B cell (primary cell): ENCODE results near the gene SLA2. TPM values are rescaled to one million over a fixed set of nuclear protein-coding genes. Genes with fewer than 3 reads are reported as not detected.
A peak's percentile ranks its signal among the peaks of the same experiment; 100 is the strongest.

Experiments used
- ATAC-seq: fragments of 200-7000 bp; cut with Tn5 transposase; one replicate; pipeline ENCODE4 v1.10.0; 2021; ENCODE audit warnings: low read depth, mild to moderate bottlenecking, moderate number of reproducible peaks, moderate library complexity
- CTCF ChIA-PET: fragments of 350-600 bp; sonication (Branson Sonifier 250); formaldehyde crosslinking; loops from one replicate; lab custom pipeline; 2021; ENCODE audit warnings: antibody characterized with exemption, inconsistent platforms; lab: Charles Lee
- POLR2A ChIA-PET: fragments of 350-600 bp; sonication (Branson Sonifier 250); formaldehyde crosslinking; loops from one replicate; lab custom pipeline; 2021; ENCODE audit warnings: antibody characterized with exemption; lab: Charles Lee
- DNase-seq: peaks from one replicate; pipeline ENCODE4 v3.0.0; 2013
- H2AFZ ChIP-seq: 2 replicates; pipeline ENCODE4 v1.6.1; 2012; ENCODE audit warnings: mild to moderate bottlenecking, low read depth, low read length; ENCODE audit not compliant: insufficient read depth, poor library complexity, severe bottlenecking
- H3K27ac ChIP-seq, 2 donors: 1 replicate in 1 of 2; 2 replicates in 1 of 2; pipeline ENCODE4 v1.5.1; 2012 to 2013; ENCODE audit warnings: low read length in 2 of 2, mild to moderate bottlenecking in 2 of 2, moderate library complexity in 1 of 2
- H3K27me3 ChIP-seq, 4 experiments: fragments of 200-600 bp in 1 of 4; sonication (generic) in 1 of 4; replicated peaks in 1 of 4; 1 replicate in 2 of 4; 2 replicates in 2 of 4; pipeline versions ENCODE4 v1.6.1 to v1.7.0; 2013 to 2016; ENCODE audit warnings: low read length in 3 of 4, mild to moderate bottlenecking in 2 of 4, mixed read lengths in 1 of 4, moderate library complexity in 1 of 4; ENCODE audit not compliant: insufficient read depth in 4 of 4, control insufficient read depth in 3 of 4; ENCODE audit errors: control extremely low read depth in 1 of 4
- H3K36me3 ChIP-seq, 2 experiments: replicated peaks in 1 of 2; 1 replicate in 1 of 2; 2 replicates in 1 of 2; pipeline versions ENCODE4 v1.6.1 to v1.7.1; 2013; ENCODE audit warnings: low read length in 1 of 2; ENCODE audit not compliant: insufficient read depth in 2 of 2, control insufficient read depth in 1 of 2; ENCODE audit errors: control extremely low read depth in 1 of 2, extremely low read depth in 1 of 2
- H3K4me1 ChIP-seq, 2 donors: fragments of 200-600 bp in 1 of 2; sonication (generic) in 1 of 2; 1 replicate in 1 of 2; 2 replicates in 1 of 2; pipeline versions ENCODE4 v1.5.1 to v1.6.1; 2013 to 2017; ENCODE audit warnings: low read length in 2 of 2; ENCODE audit not compliant: control insufficient read depth in 2 of 2, insufficient read depth in 2 of 2
- H3K4me2 ChIP-seq: replicated peaks from 2 replicates; pipeline ENCODE3; 2012; ENCODE audit warnings: mild to moderate bottlenecking, low read depth, low read length; ENCODE audit not compliant: poor library complexity, severe bottlenecking
- H3K4me3 ChIP-seq, 5 experiments: fragments of 200-600 bp in 1 of 5; sonication (generic) in 1 of 5; 1 replicate in 3 of 5; 2 replicates in 2 of 5; pipeline versions ENCODE4 v1.5.1 to v1.7.0; 2011 to 2016; ENCODE audit warnings: low read length in 4 of 5, mild to moderate bottlenecking in 4 of 5, low read depth in 2 of 5, control low read depth in 1 of 5, moderate library complexity in 1 of 5; ENCODE audit not compliant: insufficient read depth in 1 of 5; ENCODE audit errors: control extremely low read depth in 1 of 5, extremely low read depth in 1 of 5
- H3K79me2 ChIP-seq: fragments of 200-600 bp; sonication (generic); one replicate; pipeline ENCODE4 v1.6.0; 2016; ENCODE audit warnings: low read length; ENCODE audit not compliant: control insufficient read depth, insufficient read depth
- H3K9ac ChIP-seq: fragments of 200-600 bp; sonication (generic); 2 replicates; pipeline ENCODE4 v1.6.1; 2017; ENCODE audit warnings: mild to moderate bottlenecking, low read length, moderate library complexity
- H3K9me3 ChIP-seq, 3 donors: one replicate each; pipeline versions ENCODE4 v1.6.1 to v1.7.1; 2013; ENCODE audit warnings: low read length in 2 of 3; ENCODE audit not compliant: control insufficient read depth in 2 of 3, insufficient read depth in 1 of 3; ENCODE audit errors: control extremely low read depth in 1 of 3
- H4K20me1 ChIP-seq: 2 replicates; pipeline ENCODE4 v1.6.0; 2012; ENCODE audit warnings: mild to moderate bottlenecking, low read length; ENCODE audit not compliant: insufficient read depth, control insufficient read depth, poor library complexity, severe bottlenecking
- H3K27ac Mint-ChIP-seq: one replicate; pipeline ENCODE4 v1.8.0; 2021; ENCODE audit warnings: mixed read lengths
- H3K27me3 Mint-ChIP-seq: one replicate; pipeline ENCODE4 v1.8.0; 2021; ENCODE audit warnings: mixed read lengths
- H3K4me1 Mint-ChIP-seq: one replicate; pipeline ENCODE4 v1.8.0; 2021; ENCODE audit warnings: mixed read lengths
- H3K4me3 Mint-ChIP-seq: one replicate; pipeline ENCODE4 v1.8.0; 2021; ENCODE audit warnings: mixed read lengths
- H3K9me3 Mint-ChIP-seq: one replicate; pipeline ENCODE4 v1.8.0; 2022; ENCODE audit warnings: mixed read lengths; ENCODE audit not compliant: insufficient read depth
- CTCF ChIP-seq: fragments of 200-600 bp; IDR thresholded peaks from one replicate; pipeline ENCODE4 v1.8.0; 2022; ENCODE audit warnings: antibody characterized with exemption, mild to moderate bottlenecking
- EZH2 ChIP-seq: IDR thresholded peaks from 2 replicates; pipeline ENCODE4 v1.6.1; 2012; ENCODE audit warnings: borderline replicate concordance, low read depth, mild to moderate bottlenecking, moderate library complexity, low read length; ENCODE audit not compliant: insufficient read depth, poor library complexity, severe bottlenecking
- WGBS: methylation state at CpG from one replicate; pipeline ENCODE4 v1.1.5; 2013; ENCODE audit warnings: missing lambda C conversion rate; ENCODE audit not compliant: insufficient coverage; 5-methylcytosine and 5-hydroxymethylcytosine counted together
- intact Hi-C: fragments of 100-400 bp; cut with micrococcal nuclease; formaldehyde crosslinking; loops from one replicate; pipeline ENCODE4 v1.10.0; 2022
- polyA plus RNA-seq: library from polyadenylated mRNA; depleted of rRNA; stranded (reverse); fragments of >200 nt; gene quantifications from 2 replicates; pipeline ENCODE4 v1.2.3, GENCODE V29; 2012
- total RNA-seq, 2 donors: library from RNA; stranded (reverse); fragments of 120-200 nt in 1 of 2; gene quantifications; 1 replicate in 1 of 2; 2 replicates in 1 of 2; pipeline versions ENCODE4 v1.2.3 to v1.2.4, GENCODE V29; 2013 to 2022

The SLA2 gene
- total and polyA plus RNA-seq, 2 donors (not counting 1 experiment from before 2014, with no cell fraction given): 0.73 to 0.76 TPM

- no peaks in the 10 kb centered on the region for H3K9me3 ChIP-seq
- no peak overlapping the region for H3K4me2 ChIP-seq
- CTCF ChIA-PET: interaction anchor here (1.2 to 2.0 kb wide), 2 partner anchors 9 to 10 kb away, joined by 5 read pairs; no protein-coding TSS in a partner anchor
- H3K36me3 ChIP-seq: peaks cover 10 to 72% of the 10 kb centered on the region in 2 experiments
- H3K4me3 ChIP-seq: no peak overlapping the region
- peak overlapping the region in 1 of 2 donors; percentile 18 for H3K27ac ChIP-seq
- H3K9ac ChIP-seq: no peak overlapping the region
- WGBS: 96% methylated on average over 4 of the region's 8 CpGs
- H2AFZ ChIP-seq: no peak overlapping the region
- ATAC-seq (no peak), DNase-seq (peak; percentile 22)
- TF ChIP-seq CTCF (no peak), EZH2 (no peak)
- H3K27me3 ChIP-seq: no peaks in the 10 kb centered on the region
- no peaks in the 10 kb centered on the region for H3K27me3 Mint-ChIP-seq
- H3K9me3 Mint-ChIP-seq: no peaks in the 10 kb centered on the region
- intact Hi-C loops: no loop called here
- no peaks in the 10 kb centered on the region for H3K4me1 ChIP-seq
- no peak overlapping the region for H3K4me3 Mint-ChIP-seq
- peaks cover 45% of the 10 kb centered on the region for H3K79me2 ChIP-seq
- peak overlapping the region; percentile 50 for H3K27ac Mint-ChIP-seq
- peaks cover 32% of the 10 kb centered on the region for H4K20me1 ChIP-seq
- peaks cover 19% of the 10 kb centered on the region for H3K4me1 Mint-ChIP-seq
- POLR2A ChIA-PET: interaction anchor here (0.7 kb wide), 1 partner anchor 63 kb away, joined by 7 read pairs; no protein-coding TSS in a partner anchor
These were observed 60.4 kb downstream of the SLA2 start for GRCh38 chr20:36585410-36586125.

GRCh38 chr20:36584018-36584481 is 61.9 kb downstream of the SLA2 start:
- peak overlapping the region in 1 of 2 donors; percentile 9 for H3K27ac ChIP-seq
- H3K4me3 Mint-ChIP-seq: no peak overlapping the region
- H3K4me3 ChIP-seq: no peak overlapping the region
- peaks cover 47% of the 10 kb centered on the region for H4K20me1 ChIP-seq
- TF ChIP-seq EZH2: no peak
- no peak for TF ChIP-seq CTCF
- no peak overlapping the region for H2AFZ ChIP-seq
- peaks cover 51% of the 10 kb centered on the region for H3K79me2 ChIP-seq
- H3K4me2 ChIP-seq: no peak overlapping the region
- POLR2A ChIA-PET: no interaction called here
- 100% methylated on average over 2 of the region's 2 CpGs for WGBS
- CTCF ChIA-PET: interaction anchor here (1.6 kb wide), 1 partner anchor 10 kb away, joined by 3 read pairs; no protein-coding TSS in a partner anchor
- H3K27me3 ChIP-seq: no peaks in the 10 kb centered on the region
- H3K27ac Mint-ChIP-seq: no peak overlapping the region
- H3K27me3 Mint-ChIP-seq: no peaks in the 10 kb centered on the region
- ATAC-seq (no peak), DNase-seq (peak; percentile 12)
- H3K9ac ChIP-seq: no peak overlapping the region
- no peaks in the 10 kb centered on the region for H3K9me3 ChIP-seq
- peaks cover 23% of the 10 kb centered on the region for H3K4me1 Mint-ChIP-seq
- H3K36me3 ChIP-seq: peaks cover 10 to 81% of the 10 kb centered on the region in 2 experiments
- H3K4me1 ChIP-seq: no peaks in the 10 kb centered on the region
- no peaks in the 10 kb centered on the region for H3K9me3 Mint-ChIP-seq
- intact Hi-C loops: no loop called here
